HepG2 (cell line): Measurements from ENCODE around the gene OR1F1. TPM values are rescaled to one million over a fixed set of nuclear protein-coding genes. Genes with fewer than 3 reads are reported as not detected.

Experiments used
- ARNT2 ChIP-seq: sonication (generic); formaldehyde crosslinking; IDR thresholded peaks from 2 replicates; pipeline ENCODE4 v1.8.0; 2022; ENCODE audit warnings: mild to moderate bottlenecking, low read depth, missing genetic modification reagents, moderate library complexity
- CC2D1A ChIP-seq: sonication (generic); formaldehyde crosslinking; IDR thresholded peaks from 2 replicates; pipeline ENCODE4 v1.8.1; 2023; ENCODE audit warnings: mild to moderate bottlenecking, missing genetic modification reagents
- FOXK1 ChIP-seq: sonication (generic); formaldehyde crosslinking; IDR thresholded peaks from 2 replicates; pipeline ENCODE4 v1.4.0; 2020; ENCODE audit warnings: low read depth, missing genetic modification reagents, borderline replicate concordance
- HCFC1 ChIP-seq: fragments of 150-350 bp; IDR thresholded peaks from 2 replicates; pipeline ENCODE4 v1.6.1; 2014; ENCODE audit warnings: low read depth, low read length
- HDAC2 ChIP-seq: sonication (generic); formaldehyde crosslinking; IDR thresholded peaks from 2 replicates; pipeline ENCODE4 v1.4.0; 2020; ENCODE audit warnings: missing genetic modification reagents
- HNF4A ChIP-seq: sonication (generic); formaldehyde crosslinking; IDR thresholded peaks from 2 replicates; pipeline ENCODE4 v1.4.0; 2020; ENCODE audit warnings: missing genetic modification reagents
- HOXA5 ChIP-seq: sonication (generic); formaldehyde crosslinking; IDR thresholded peaks from 2 replicates; pipeline ENCODE4 v1.4.0; 2020; ENCODE audit warnings: missing genetic modification reagents
- MAFG ChIP-seq: sonication (generic); formaldehyde crosslinking; IDR thresholded peaks from 2 replicates; pipeline ENCODE4 v1.5.1; 2020; ENCODE audit warnings: mild to moderate bottlenecking, missing genetic modification reagents
- MTF1 ChIP-seq: sonication (generic); formaldehyde crosslinking; IDR thresholded peaks from 2 replicates; pipeline ENCODE4 v1.5.0; 2020; ENCODE audit warnings: missing genetic modification reagents
- MZF1 ChIP-seq: sonication (generic); formaldehyde crosslinking; IDR thresholded peaks from 2 replicates; pipeline ENCODE4 v1.8.1; 2023; ENCODE audit warnings: mild to moderate bottlenecking, missing genetic modification reagents, borderline replicate concordance
- POLR2G ChIP-seq: fragments of 200-400 bp; formaldehyde crosslinking; IDR thresholded peaks from 2 replicates; pipeline ENCODE4 v1.6.1; 2018; ENCODE audit warnings: mild to moderate bottlenecking, low read depth, low read length, moderate library complexity
- SMAD9 ChIP-seq: sonication (generic); formaldehyde crosslinking; IDR thresholded peaks from 2 replicates; pipeline ENCODE4 v1.5.1; 2020; ENCODE audit warnings: mild to moderate bottlenecking, missing genetic modification reagents
- SMC3 ChIP-seq: IDR thresholded peaks from 2 replicates; pipeline ENCODE4 v1.6.1; 2011; ENCODE audit warnings: low read length, improper control_type of control experiment
- ZBTB7A ChIP-seq: sonication (generic); formaldehyde crosslinking; IDR thresholded peaks from 2 replicates; pipeline ENCODE4 v1.8.0; 2022; ENCODE audit warnings: mild to moderate bottlenecking, missing genetic modification reagents
- ZFP41 ChIP-seq: sonication (generic); formaldehyde crosslinking; IDR thresholded peaks from 2 replicates; pipeline ENCODE4 v1.4.0; 2020; ENCODE audit warnings: mild to moderate bottlenecking, missing genetic modification reagents, borderline replicate concordance
- ZNF501 ChIP-seq: sonication (generic); formaldehyde crosslinking; IDR thresholded peaks from 2 replicates; pipeline ENCODE4 v1.5.1; 2020; ENCODE audit warnings: mild to moderate bottlenecking, moderate library complexity, missing genetic modification reagents
- ZNF605 ChIP-seq: sonication (generic); formaldehyde crosslinking; IDR thresholded peaks from 2 replicates; pipeline ENCODE4 v1.8.0; 2022; ENCODE audit warnings: mild to moderate bottlenecking, missing genetic modification reagents
- ZNF616 ChIP-seq: sonication (generic); formaldehyde crosslinking; IDR thresholded peaks from 2 replicates; pipeline ENCODE4 v1.5.0; 2020; ENCODE audit warnings: low read depth, mild to moderate bottlenecking, missing genetic modification reagents
- ZNF709 ChIP-seq: sonication (generic); formaldehyde crosslinking; IDR thresholded peaks from 2 replicates; pipeline ENCODE4 v1.5.0; 2020; ENCODE audit warnings: mild to moderate bottlenecking, missing genetic modification reagents
- ZNF75D ChIP-seq: sonication (generic); formaldehyde crosslinking; IDR thresholded peaks from 2 replicates; pipeline ENCODE4 v1.8.1; 2023; ENCODE audit warnings: missing genetic modification reagents, mild to moderate bottlenecking, borderline replicate concordance
- ZNF841 ChIP-seq: sonication (generic); formaldehyde crosslinking; IDR thresholded peaks from 2 replicates; pipeline ENCODE4 v1.8.1; 2023; ENCODE audit warnings: missing genetic modification reagents, borderline replicate concordance
- polyA plus RNA-seq, 8 experiments: library from polyadenylated mRNA; depleted of rRNA in 3 of 8; stranded (reverse) in 7 of 8; unstranded in 1 of 8; fragments of >200 nt; fragmentation: Illumina TruSeq in 4 of 8; extraction: Trizol in 4 of 8; gene quantifications; 2 replicates each; pipeline versions ENCODE4 v1.2.1 to v1.2.3, GENCODE V29; 2011 to 2016; ENCODE audit warnings: low read depth in 4 of 8, missing spikeins in 1 of 8, mixed read lengths in 1 of 8; ENCODE audit not compliant: insufficient read depth in 1 of 8
- total RNA-seq, 5 experiments: library from RNA; depleted of rRNA; stranded (reverse); fragments of >200 nt; fragmentation: Illumina TruSeq; extraction: Trizol; gene quantifications; 2 replicates each; pipeline ENCODE4 v1.2.3, GENCODE V29; 2016; ENCODE audit warnings: low read depth in 1 of 5
- TF ChIP-seq, protein P1 (sequence below): sonication (generic); formaldehyde crosslinking; conservative IDR thresholded peaks from 2 replicates; pipeline ENCODE4 v1.4.0; 2020; ENCODE audit warnings: missing genetic modification reagents
- TF ChIP-seq, protein P2 (sequence below): sonication (generic); formaldehyde crosslinking; IDR thresholded peaks from 2 replicates; pipeline ENCODE4 v1.4.0; 2020; ENCODE audit warnings: missing genetic modification reagents, mild to moderate bottlenecking, borderline replicate concordance

OR1F1 gene
- total and polyA plus RNA-seq, 2 of the 13 experiments (the other 11 are each of a cell fraction or from before 2014, with no cell fraction given): 0.90 TPM; not detected in 1

DNA sequence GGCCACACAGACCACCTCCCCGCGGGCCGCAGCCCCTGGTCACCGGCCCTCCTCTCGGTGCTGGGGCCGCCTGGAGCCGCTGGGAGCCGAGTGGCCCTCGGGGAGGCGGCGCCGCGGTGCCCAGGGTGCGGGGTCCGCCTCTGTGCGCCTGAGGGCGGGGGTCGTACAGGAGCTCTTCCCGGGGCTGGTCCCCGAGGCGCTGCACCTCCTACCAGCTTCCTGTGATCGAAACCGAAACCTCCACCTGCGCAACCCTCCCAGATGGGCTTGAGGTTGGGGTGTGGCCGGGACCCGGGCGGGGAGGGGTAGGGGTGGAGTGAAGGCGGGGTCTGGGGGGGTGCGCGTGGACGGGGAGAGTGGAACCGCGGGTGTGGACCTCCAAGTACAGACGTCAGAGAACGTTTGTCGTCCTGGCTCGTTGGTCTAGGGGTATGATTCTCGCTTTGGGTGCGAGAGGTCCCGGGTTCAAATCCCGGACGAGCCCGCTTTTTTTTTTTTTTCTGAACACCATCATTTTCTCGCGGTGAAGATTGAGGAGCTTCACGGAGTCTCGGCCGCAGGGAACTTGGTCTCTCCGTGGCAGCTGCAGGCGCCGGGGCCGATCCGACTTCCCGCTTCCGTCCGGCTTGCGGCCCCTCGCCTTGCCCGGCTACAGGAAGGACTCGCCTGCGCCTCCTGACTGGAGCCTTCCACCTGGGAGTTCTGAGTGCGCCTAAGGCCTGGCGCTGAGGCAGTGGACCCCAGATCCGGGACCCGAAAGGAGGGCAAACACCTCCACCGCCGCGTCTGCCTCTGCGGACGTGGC is 29.3 kb upstream of the OR1F1 start (continued):
- TF ChIP-seq MTF1 (CRISPR knock-in tag) (no peak), ZNF709 (peak; percentile 56; the same call in 1 of the 2 replicates), FOXK1 (CRISPR knock-in tag) (no peak), CC2D1A (no peak), POLR2G (peak; percentile 54; the same call in 1 of the 2 replicates), ZNF605 (CRISPR knock-in tag) (0 out of 2 replicates have a peak, but pooled peaks have one; percentile 20), ZNF501 (CRISPR knock-in tag) (peak; percentile 59), HCFC1 (no peak), HDAC2 (CRISPR knock-in tag) (peak; percentile 50), ZNF616 (CRISPR knock-in tag) (no peak), MAFG (CRISPR knock-in tag) (no peak), ZBTB7A (CRISPR knock-in tag) (peak; percentile 86), ZNF841 (CRISPR knock-in tag) (no peak), ARNT2 (CRISPR knock-in tag) (no peak), SMAD9 (CRISPR knock-in tag) (no peak), HOXA5 (peak; percentile 12; the same call in 1 of the 2 replicates), ZFP41 (CRISPR knock-in tag) (no peak), HNF4A (CRISPR knock-in tag) (no peak), ZNF75D (no peak), MZF1 (CRISPR knock-in tag) (no peak), SMC3 (no peak)
- TF ChIP-seq, protein P1, sequence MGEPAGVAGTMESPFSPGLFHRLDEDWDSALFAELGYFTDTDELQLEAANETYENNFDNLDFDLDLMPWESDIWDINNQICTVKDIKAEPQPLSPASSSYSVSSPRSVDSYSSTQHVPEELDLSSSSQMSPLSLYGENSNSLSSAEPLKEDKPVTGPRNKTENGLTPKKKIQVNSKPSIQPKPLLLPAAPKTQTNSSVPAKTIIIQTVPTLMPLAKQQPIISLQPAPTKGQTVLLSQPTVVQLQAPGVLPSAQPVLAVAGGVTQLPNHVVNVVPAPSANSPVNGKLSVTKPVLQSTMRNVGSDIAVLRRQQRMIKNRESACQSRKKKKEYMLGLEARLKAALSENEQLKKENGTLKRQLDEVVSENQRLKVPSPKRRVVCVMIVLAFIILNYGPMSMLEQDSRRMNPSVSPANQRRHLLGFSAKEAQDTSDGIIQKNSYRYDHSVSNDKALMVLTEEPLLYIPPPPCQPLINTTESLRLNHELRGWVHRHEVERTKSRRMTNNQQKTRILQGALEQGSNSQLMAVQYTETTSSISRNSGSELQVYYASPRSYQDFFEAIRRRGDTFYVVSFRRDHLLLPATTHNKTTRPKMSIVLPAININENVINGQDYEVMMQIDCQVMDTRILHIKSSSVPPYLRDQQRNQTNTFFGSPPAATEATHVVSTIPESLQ: no peak
- TF ChIP-seq, protein P2, sequence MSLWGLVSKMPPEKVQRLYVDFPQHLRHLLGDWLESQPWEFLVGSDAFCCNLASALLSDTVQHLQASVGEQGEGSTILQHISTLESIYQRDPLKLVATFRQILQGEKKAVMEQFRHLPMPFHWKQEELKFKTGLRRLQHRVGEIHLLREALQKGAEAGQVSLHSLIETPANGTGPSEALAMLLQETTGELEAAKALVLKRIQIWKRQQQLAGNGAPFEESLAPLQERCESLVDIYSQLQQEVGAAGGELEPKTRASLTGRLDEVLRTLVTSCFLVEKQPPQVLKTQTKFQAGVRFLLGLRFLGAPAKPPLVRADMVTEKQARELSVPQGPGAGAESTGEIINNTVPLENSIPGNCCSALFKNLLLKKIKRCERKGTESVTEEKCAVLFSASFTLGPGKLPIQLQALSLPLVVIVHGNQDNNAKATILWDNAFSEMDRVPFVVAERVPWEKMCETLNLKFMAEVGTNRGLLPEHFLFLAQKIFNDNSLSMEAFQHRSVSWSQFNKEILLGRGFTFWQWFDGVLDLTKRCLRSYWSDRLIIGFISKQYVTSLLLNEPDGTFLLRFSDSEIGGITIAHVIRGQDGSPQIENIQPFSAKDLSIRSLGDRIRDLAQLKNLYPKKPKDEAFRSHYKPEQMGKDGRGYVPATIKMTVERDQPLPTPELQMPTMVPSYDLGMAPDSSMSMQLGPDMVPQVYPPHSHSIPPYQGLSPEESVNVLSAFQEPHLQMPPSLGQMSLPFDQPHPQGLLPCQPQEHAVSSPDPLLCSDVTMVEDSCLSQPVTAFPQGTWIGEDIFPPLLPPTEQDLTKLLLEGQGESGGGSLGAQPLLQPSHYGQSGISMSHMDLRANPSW (CRISPR knock-in tag): no peak
